Neural progenitor cell (in vitro differentiated cells): ENCODE data around the gene PLB1. TPM values are rescaled to one million over a fixed set of nuclear protein-coding genes. Genes with fewer than 3 reads are reported as not detected.

Source experiments
- DNase-seq: peaks from one replicate; pipeline ENCODE4 v3.0.0-alpha.2; 2016; ENCODE audit warnings: low spot score
- H2AFZ ChIP-seq: fragments of 200-600 bp; sonication (generic); replicated peaks from 2 replicates; pipeline ENCODE4 v1.6.1; 2016; ENCODE audit warnings: antibody characterized with exemption
- H3F3A ChIP-seq: fragments of 200-600 bp; sonication (generic); 2 replicates; pipeline ENCODE4 v1.6.1; 2016; ENCODE audit warnings: antibody characterized with exemption, low read depth
- H3K27ac ChIP-seq: fragments of 200-600 bp; sonication (generic); 2 replicates; pipeline ENCODE4 v1.5.1; 2016; ENCODE audit warnings: mild to moderate bottlenecking
- H3K27me3 ChIP-seq: fragments of 200-600 bp; sonication (generic); 2 replicates; pipeline ENCODE4 v1.6.1; 2016; ENCODE audit warnings: mild to moderate bottlenecking, moderate library complexity
- H3K36me3 ChIP-seq: fragments of 200-600 bp; sonication (generic); 2 replicates; pipeline ENCODE4 v1.5.1; 2016
- H3K4me1 ChIP-seq: fragments of 200-600 bp; sonication (generic); 2 replicates; pipeline ENCODE4 v1.6.1; 2016; ENCODE audit warnings: mixed run types
- H3K4me2 ChIP-seq: fragments of 200-600 bp; sonication (generic); 2 replicates; pipeline ENCODE4 v1.6.1; 2016
- H3K4me3 ChIP-seq: fragments of 200-600 bp; sonication (generic); 2 replicates; pipeline ENCODE4 v1.5.1; 2016
- H3K79me2 ChIP-seq: fragments of 200-600 bp; sonication (generic); 2 replicates; pipeline ENCODE4 v1.6.1; 2016; ENCODE audit warnings: low read depth
- H3K9ac ChIP-seq: fragments of 200-600 bp; sonication (generic); 2 replicates; pipeline ENCODE4 v1.6.1; 2016
- H3K9me3 ChIP-seq: fragments of 200-600 bp; sonication (generic); 2 replicates; pipeline ENCODE4 v1.5.1; 2016; ENCODE audit warnings: low read depth
- H4K20me1 ChIP-seq: fragments of 200-600 bp; sonication (generic); 2 replicates; pipeline ENCODE4 v1.6.1; 2016; ENCODE audit warnings: low read depth
- H3K27ac Mint-ChIP-seq: 3 replicates; pipeline ENCODE4 v1.8.0; 2021; ENCODE audit warnings: mixed read lengths
- H3K27me3 Mint-ChIP-seq: 2 replicates; pipeline ENCODE4 v1.8.0; 2022; ENCODE audit warnings: low read depth, mild to moderate bottlenecking, inconsistent platforms, moderate library complexity, mixed read lengths; ENCODE audit not compliant: insufficient read depth
- H3K36me3 Mint-ChIP-seq: 3 replicates; pipeline ENCODE4 v1.8.0; 2021; ENCODE audit warnings: mixed read lengths
- H3K4me1 Mint-ChIP-seq: 3 replicates; pipeline ENCODE4 v1.8.0; 2021; ENCODE audit warnings: mixed read lengths
- H3K4me3 Mint-ChIP-seq: 3 replicates; pipeline ENCODE4 v1.8.0; 2021; ENCODE audit warnings: mild to moderate bottlenecking, moderate library complexity, mixed read lengths
- H3K9me3 Mint-ChIP-seq: 3 replicates; pipeline ENCODE4 v1.8.0; 2020; ENCODE audit warnings: mixed read lengths
- EZH2 ChIP-seq: fragments of 200-600 bp; sonication (generic); IDR thresholded peaks from 2 replicates; pipeline ENCODE4 v1.6.1; 2017; ENCODE audit warnings: antibody characterized with exemption, mild to moderate bottlenecking, moderate library complexity
- EZH2phosphoT487 ChIP-seq: fragments of 200-600 bp; sonication (generic); IDR thresholded peaks from 2 replicates; pipeline ENCODE4 v1.6.1; 2017; ENCODE audit warnings: antibody characterized with exemption
- total RNA-seq: library from RNA; depleted of rRNA; stranded (reverse); fragments of >200 nt; gene quantifications from 2 replicates; pipeline ENCODE4 v1.2.3, GENCODE V29; 2015; ENCODE audit warnings: low replicate concordance
- TF ChIP-seq, protein P1 (sequence below): fragments of 200-600 bp; sonication (generic); IDR thresholded peaks from 2 replicates; pipeline ENCODE4 v1.5.1; 2017; ENCODE audit warnings: antibody characterized with exemption, mild to moderate bottlenecking

The PLB1 gene
- total RNA-seq, 1 donor from 2014 or later, result not detected

DNA sequence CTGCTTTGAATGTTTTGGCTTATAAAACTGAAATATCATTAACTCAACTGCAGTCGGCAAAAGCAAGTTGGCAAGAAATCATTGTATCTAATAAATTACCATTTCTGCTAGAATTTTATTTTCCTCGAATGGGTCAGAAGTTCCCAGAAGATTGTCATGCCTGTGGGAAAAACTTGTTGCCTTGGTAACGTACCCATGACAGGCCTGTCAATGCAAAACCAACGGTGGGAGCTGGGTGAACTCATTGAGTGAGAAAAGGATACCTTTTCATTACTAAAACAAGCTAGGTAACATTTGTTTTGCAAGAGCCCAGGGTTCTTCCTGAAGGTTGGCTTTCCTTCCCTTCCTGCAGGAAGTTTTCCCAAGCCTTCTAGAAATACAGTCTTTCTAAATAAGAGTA, 9.5 kb downstream of the PLB1 start:
- H3K27me3 Mint-ChIP-seq, result peaks cover 2% of the 10 kb centered on the region
- TF ChIP-seq, protein P1, sequence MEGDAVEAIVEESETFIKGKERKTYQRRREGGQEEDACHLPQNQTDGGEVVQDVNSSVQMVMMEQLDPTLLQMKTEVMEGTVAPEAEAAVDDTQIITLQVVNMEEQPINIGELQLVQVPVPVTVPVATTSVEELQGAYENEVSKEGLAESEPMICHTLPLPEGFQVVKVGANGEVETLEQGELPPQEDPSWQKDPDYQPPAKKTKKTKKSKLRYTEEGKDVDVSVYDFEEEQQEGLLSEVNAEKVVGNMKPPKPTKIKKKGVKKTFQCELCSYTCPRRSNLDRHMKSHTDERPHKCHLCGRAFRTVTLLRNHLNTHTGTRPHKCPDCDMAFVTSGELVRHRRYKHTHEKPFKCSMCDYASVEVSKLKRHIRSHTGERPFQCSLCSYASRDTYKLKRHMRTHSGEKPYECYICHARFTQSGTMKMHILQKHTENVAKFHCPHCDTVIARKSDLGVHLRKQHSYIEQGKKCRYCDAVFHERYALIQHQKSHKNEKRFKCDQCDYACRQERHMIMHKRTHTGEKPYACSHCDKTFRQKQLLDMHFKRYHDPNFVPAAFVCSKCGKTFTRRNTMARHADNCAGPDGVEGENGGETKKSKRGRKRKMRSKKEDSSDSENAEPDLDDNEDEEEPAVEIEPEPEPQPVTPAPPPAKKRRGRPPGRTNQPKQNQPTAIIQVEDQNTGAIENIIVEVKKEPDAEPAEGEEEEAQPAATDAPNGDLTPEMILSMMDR, result no peak
- TF ChIP-seq EZH2 (no peak), EZH2phosphoT487 (no peak)

DNA sequence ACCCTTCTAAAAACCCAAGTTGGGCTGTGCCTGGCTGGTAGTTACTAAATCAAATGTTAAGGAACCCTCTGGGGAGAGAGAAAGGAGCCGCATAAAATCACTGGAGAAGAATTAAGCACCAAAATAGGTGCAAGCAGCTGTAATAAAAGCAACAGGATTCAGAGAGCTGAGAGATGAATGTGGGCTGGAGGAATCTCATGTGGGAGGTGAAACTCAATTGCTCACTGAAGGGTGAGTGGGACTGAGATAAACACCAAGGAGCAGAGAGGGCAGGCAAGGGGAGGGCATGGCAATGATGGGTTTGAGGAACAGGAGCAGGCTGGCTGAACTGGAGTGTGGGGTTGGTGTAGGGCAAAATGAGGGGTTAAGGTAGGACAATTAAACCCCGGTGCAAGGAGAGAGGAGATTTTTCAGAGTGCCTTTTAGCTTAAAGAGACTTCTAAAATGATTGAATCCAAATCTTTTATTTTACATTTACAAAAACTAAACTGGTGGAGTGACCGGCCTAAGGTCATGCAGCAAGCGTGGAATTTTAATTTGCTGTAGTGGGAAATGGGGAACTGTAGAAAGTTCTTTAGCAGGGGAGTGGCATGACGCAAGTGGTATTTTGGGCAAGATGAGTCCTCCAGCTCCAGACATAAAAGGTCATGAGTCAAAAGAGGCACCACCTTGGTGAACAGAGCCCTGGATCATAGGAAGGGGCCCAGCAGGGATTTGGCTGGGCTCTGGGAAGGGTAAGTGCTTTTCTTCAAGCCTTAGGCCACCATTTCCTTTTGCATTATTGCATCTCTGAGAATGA, 10.5 kb downstream of the PLB1 start:
- Mint-ChIP-seq H3K9me3 (no peaks in the 10 kb centered on the region), H3K4me1 (peaks cover 12% of the 10 kb centered on the region), H3K27ac (no peak overlapping the region), H3K27me3 (peaks cover 2% of the 10 kb centered on the region), H3K36me3 (no peaks in the 10 kb centered on the region), H3K4me3 (no peak overlapping the region)
- H3K27ac ChIP-seq, result no peak overlapping the region
- H3F3A ChIP-seq, result no peaks in the 10 kb centered on the region
- no peak overlapping the region for H2AFZ ChIP-seq
- H3K79me2 ChIP-seq, result no peaks in the 10 kb centered on the region
- no peak overlapping the region for H3K4me2 ChIP-seq
- no peaks in the 10 kb centered on the region for H3K9me3 ChIP-seq
- no peak overlapping the region for H3K4me3 ChIP-seq
- TF ChIP-seq EZH2, result no peak
- TF ChIP-seq EZH2phosphoT487, result no peak
- TF ChIP-seq, protein P1, result no peak
- no peak for DNase-seq
- no peaks in the 10 kb centered on the region for H3K36me3 ChIP-seq
- H3K4me1 ChIP-seq, result no peaks in the 10 kb centered on the region
- H4K20me1 ChIP-seq, result no peaks in the 10 kb centered on the region
- no peaks in the 10 kb centered on the region for H3K27me3 ChIP-seq
- H3K9ac ChIP-seq, result no peak overlapping the region

More for the DNA sequence above, 9.5 kb downstream of the PLB1 start:
- H3K4me1 ChIP-seq, result no peaks in the 10 kb centered on the region
- H3K4me2 ChIP-seq, result no peak overlapping the region
- H3K27ac ChIP-seq, result no peak overlapping the region
- no peaks in the 10 kb centered on the region for H3K36me3 ChIP-seq
- DNase-seq, result no peak
- H2AFZ ChIP-seq, result no peak overlapping the region
- H3F3A ChIP-seq, result no peaks in the 10 kb centered on the region
- no peaks in the 10 kb centered on the region for H3K79me2 ChIP-seq
- no peaks in the 10 kb centered on the region for H4K20me1 ChIP-seq
- no peak overlapping the region for H3K9ac ChIP-seq
- Mint-ChIP-seq H3K4me3 (no peak overlapping the region), H3K36me3 (no peaks in the 10 kb centered on the region), H3K27ac (no peak overlapping the region), H3K9me3 (no peaks in the 10 kb centered on the region), H3K4me1 (peaks cover 12% of the 10 kb centered on the region)
- H3K9me3 ChIP-seq, result no peaks in the 10 kb centered on the region
- no peak overlapping the region for H3K4me3 ChIP-seq
- H3K27me3 ChIP-seq, result no peaks in the 10 kb centered on the region

DNA sequence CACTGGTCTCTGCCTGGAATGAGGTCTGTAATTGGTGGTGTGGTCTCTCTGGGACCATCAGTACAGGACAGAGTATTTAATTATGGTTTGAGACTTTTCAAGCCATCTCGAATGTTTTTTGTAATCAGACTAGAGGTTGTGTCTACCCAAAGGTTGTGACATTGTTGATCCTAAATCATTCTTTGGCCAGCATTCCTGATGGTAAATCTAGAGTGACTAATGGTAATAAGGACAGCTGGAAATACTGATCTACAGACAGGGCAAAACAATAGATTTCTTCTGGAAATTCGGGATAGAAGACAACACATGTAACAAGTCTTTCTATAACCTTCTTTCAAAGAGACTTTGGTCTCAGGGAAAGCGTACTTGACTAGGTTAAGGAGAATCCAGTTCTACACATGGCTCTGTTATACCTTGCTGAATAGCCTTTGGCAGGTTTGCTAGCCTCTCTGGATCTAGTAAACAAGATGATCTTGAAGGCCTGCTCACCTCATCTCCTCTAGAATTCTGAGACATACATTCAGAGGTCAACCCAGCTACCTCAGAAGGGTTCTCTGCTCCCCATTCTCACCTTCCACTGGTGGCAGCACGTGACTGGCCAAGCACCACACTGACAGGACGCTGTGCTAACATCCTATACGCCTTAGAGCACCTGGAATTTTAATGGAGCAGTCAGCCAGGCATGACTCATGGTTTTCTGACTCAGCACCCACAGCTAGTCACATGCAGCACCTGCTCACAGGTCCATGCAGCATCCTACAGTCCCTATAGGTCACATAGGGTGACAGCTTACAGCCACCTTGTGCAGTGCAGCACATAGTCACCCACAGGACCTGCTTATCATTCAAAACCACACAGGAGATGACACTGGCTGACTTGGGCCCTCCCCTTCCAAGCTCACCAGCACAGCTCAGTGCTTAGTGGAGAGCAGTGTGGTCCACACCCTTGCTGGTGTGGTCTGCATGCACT, 12.2 kb downstream of the PLB1 start:
- Histone ChIP-seq H3K79me2 (no peaks in the 10 kb centered on the region), H3F3A (no peaks in the 10 kb centered on the region), H3K27ac (no peak overlapping the region), H3K9me3 (no peaks in the 10 kb centered on the region), H3K4me1 (no peaks in the 10 kb centered on the region), H3K9ac (no peak overlapping the region), H4K20me1 (no peaks in the 10 kb centered on the region), H3K4me3 (no peak overlapping the region), H3K36me3 (no peaks in the 10 kb centered on the region), H2AFZ (no peak overlapping the region), H3K4me2 (no peak overlapping the region), H3K27me3 (no peaks in the 10 kb centered on the region)
- H3K27me3 Mint-ChIP-seq, result peaks cover 2% of the 10 kb centered on the region
- H3K27ac Mint-ChIP-seq, result no peak overlapping the region
- no peak for TF ChIP-seq EZH2phosphoT487
- TF ChIP-seq EZH2, result no peak
- TF ChIP-seq, protein P1, result no peak
- H3K36me3 Mint-ChIP-seq, result no peaks in the 10 kb centered on the region
- peaks cover 12% of the 10 kb centered on the region for H3K4me1 Mint-ChIP-seq
- peaks cover 12% of the 10 kb centered on the region for H3K9me3 Mint-ChIP-seq
- H3K4me3 Mint-ChIP-seq, result no peak overlapping the region
- DNase-seq, result no peak
